GM21390 (cell line): ENCODE results near the gene HIF1AN.
A peak's percentile ranks its signal among the peaks of the same experiment; 100 is the strongest.

Experiments used
- ATAC-seq: cut with Tn5 transposase; IDR thresholded peaks from one replicate; pipeline ENCODE4 v1.9.1; 2021; ENCODE audit not compliant: unreplicated experiment

The HIF1AN gene

DNA sequence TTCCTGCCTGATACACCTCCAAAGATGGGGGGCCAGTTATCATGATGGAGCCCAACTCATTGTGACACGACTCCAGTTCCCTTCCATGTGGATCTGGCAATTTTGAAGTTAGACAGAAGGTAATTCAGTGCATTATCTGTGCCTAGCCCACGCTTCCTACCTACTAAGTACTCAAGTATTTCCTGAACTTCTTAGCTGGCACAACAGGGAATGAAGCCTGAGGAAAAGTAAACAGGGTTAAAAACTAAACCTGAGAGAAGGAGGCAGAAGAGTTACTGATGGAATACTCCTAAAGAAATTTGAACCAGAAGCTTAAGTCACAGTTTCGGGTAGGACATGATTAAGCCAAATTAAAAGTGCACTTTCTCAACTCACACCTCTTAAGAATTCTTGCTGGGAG, 14.9 kb upstream of the HIF1AN start:
- ATAC-seq, result no peak

DNA sequence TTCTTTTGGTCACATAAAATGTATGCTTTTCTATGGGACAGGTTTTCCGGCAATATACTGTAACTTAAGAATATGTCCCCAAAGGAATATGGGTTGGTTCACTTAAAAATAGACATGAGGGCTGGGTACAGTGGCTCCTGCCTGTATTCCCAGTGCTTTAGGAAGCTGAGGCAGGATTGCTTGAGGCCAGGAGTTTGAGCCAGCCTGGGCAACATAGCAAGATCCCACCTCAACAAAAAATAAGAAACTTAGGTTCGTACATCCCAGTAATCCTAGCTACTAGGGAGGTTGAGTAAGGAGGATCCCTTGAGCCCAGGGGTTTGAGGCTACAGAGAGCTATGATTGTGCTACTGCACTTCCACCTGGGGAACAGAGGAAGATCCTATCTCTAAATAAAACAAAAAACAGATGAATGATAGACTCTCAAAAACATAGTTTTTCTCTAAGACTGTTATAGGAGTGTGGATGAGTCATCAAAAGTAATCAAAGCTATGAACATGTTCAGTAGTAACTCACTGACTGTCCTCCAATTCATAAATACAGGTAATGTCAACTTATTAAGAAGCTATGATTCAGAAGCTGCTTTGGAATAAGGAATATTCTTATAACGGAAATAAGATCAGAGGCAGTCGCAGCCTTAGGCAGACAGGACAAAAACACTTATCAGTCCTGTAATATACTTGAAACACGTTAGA, 13.5 kb upstream of the HIF1AN start:
- ATAC-seq, result no peak

DNA sequence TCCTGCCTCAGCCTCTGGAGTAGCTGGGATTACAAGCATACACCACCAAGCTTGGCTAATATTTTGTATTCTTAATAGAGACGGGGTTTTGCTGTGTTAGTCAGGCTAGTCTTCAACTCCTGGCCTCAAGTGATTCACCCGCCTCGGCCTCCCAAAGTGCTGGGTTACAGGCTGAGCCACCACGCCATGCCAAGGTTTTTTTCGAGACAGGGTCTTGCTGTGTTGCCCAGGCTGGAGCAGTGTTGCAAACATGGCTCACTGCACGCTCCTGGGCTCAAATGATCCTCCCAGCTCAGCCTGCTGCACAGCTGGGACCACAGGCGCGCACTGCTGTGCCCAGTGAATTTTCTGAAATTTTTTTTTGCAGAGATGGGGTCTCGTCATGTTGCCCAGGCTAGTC, 12.8 kb upstream of the HIF1AN start:
- ATAC-seq, result no peak

DNA sequence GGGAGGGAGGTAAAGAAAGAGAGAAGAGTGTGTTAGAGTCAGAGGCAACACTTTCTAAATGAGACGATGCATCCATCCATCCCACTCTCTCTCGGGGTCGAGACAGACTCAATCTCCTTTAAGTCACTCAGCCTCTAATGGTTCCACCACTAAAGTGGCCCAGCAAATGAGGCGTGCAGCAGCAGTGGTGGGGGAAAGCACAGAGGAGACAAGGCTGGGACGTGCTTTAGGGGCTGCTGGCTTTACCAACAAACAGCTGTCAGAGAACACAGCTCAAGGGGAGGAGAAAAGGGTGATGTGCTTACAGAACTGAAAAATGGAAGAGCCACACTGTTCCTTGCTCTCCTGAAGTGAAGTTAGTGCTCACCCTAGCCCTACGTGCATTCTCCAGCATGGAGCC, 11.5 kb upstream of the HIF1AN start:
- no peak for ATAC-seq

DNA sequence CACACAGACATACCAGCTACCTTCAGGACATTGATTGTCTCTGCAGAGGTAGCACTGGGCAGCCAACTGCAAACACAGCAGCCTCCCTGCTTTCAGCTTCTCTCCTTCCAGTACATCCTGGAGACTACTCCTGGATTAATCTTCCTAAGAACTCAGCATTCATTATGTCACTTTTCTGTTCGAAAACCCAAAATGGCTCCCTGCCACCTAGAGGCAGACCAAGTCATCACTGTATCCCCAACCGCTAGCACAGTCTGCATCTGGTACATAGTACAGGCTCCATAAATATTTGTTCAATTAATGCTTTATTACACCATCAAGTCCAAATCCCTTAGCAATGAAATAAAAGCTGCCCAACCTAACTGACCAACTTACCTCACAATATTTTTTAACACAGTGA, 11.1 kb upstream of the HIF1AN start:
- no peak for ATAC-seq

GRCh38 chr10:100528123-100528886, 7.4 kb upstream of the HIF1AN start:
- ATAC-seq, result no peak

DNA sequence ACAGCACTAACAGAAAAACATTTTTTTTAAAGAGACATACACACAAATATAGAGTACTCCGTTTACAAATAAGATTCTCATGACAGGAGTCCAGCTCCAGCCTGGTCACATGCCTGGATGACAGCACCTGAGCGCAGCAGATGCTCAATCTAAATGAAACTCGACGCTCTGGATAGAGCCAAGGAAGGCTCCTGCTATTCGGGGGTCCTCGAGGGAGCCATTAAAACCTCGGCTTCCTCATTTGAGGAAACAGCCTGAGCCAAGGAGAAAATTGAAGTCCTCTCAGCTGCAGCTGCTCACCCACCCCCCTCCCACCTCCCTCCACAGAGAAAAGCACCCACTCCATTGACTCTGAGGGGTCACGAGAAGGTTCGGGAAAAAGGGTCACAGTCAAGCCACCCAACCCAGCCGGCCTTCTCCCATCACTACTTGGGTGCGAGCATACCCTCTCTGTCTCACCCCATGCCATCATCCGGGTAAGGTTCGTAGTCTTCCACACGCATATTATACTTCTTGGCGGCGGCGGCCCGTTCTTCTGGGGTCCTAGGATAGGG, 6.7 kb upstream of the HIF1AN start:
- peak; percentile 2 for ATAC-seq

DNA sequence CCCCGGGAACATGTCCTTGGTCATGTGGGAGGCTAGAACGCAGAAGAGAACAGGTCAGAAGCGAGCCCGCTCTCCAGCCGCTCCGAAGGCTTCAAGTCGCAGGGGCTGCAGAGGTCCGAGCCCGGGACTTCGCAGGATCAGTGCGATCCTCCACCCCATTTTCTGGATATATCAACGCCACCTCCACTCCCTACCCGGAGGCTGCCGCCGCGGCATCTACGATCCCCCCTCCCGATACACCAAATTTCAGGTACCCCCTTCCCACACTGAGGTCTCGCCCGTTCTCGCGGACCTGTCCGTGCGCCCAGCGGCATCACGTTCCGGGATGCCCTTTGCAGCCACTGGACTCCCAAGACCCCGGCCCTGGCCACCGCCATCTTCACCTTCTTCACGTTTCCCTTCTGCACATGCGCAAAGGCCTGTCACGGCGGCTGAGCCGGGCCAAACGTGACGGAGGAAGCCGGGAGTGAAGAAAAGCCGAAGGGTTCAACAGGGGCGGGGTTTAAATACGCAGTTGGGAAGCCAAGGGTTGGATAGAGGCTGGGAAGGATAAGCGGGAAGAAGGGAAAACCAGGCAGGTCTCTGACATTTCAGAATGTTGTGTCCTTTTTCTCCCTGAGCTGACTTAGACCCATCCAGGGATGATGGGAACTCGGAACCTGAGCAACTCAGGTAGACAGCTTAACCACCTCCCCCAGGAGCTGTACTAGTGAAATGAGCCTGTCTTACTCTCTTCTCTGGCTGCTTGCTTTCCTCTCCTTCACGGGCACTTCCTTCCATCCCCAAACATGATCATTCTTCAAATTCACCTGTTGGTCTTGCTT, 6.1 kb upstream of the HIF1AN start, which contains the start of gene NDUFB8:
NDUFB8 (minus strand) TSS at position 397 of the 824 bp plus-strand sequence; CDS start at position 377, 20 bp downstream.
- peak; percentile 63 for ATAC-seq

GRCh38 chr10:100531761-100532160, 4.0 kb upstream of the HIF1AN start:
- ATAC-seq, result peak; percentile 36

GRCh38 chr10:100534726-100535125, 1.0 kb upstream of the HIF1AN start:
- no peak for ATAC-seq

DNA sequence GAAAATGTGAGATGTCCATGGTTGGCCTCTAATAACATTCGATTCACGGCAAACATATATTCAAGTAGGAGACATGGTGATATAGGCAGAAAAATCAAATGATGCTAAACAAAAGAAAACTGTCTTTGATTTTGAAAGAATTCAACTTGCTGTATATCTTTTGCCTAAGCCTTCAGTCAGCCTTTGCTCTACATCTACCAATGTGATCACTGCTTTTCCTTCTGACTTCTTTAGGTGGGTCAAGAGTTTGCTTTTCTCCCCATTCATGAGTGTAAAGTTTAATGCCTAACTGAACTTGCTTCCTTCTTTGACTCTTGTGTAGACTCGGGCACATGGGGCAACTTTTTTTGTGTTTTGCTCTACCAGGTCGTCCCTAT, 417 bp upstream of the HIF1AN start:
- ATAC-seq, result no peak

- no peak for ATAC-seq
Observed at GRCh38 chr10:100537475-100537874, 1.7 kb downstream of the HIF1AN start.

GRCh38 chr10:100544950-100545349, 9.2 kb downstream of the HIF1AN start:
- ATAC-seq, result no peak

DNA sequence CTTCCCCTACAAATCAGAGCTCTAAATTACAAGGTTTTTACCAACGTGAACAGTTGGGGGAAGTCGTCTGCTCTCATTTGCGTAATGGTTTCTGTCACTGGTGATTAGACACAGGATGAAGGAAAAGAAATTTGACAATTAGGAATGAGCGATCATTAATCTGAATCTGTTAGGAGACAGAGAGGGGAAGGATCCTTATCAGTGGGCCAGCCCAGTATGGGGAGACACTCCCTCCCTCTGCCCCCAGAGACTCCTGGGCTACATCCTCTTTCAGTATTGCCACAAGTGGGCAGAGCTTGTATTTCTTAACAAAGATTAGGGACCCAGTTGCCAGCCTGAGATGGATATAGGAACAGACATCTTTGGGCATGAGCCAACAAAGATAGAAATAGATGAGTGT, 15.5 kb downstream of the HIF1AN start:
- no peak for ATAC-seq

DNA sequence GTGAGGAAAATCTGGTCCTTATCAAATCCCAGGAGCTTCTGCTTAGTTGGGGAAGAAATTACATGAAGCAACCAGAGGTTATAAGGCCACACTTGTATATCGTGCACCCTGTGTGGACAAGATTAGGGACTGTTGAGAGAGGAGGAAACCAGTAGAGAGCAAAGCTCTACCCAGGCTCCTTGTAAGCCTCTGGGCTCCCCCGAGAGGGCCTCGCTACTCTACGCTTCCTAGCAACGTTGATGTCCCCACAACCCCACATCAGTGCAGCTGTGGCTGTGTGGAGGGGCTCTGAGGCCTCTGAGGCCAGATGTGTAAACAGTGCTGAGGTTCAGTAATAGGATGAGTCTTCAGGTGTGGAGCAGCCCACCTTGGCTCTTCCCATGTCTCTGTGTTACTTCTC, 16.0 kb downstream of the HIF1AN start:
- no peak for ATAC-seq

GRCh38 chr10:100553929-100554328, 18.2 kb downstream of the HIF1AN start:
- no peak for ATAC-seq

GRCh38 chr10:100554902-100555301, 19.2 kb downstream of the HIF1AN start:
- no peak for ATAC-seq

DNA sequence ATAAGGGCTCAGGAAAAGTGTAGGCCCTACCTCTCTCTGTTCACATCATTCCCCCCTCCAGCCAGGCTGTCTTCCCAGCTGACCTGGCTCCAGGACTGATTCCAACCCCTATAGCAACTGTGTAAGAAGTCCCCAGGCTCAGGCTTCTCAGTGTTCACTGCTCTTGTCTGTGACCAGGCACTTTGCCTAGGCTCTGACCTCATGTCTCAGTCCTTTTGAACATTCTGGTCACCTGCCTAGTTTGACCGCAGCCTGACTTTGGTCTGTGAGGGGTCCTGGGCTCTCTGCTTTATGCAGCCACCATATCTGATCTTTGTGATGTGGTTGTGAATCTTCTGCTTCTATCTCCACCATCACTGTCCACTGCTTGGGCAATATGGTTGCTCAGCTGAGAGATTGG, 24.5 kb downstream of the HIF1AN start:
- no peak for ATAC-seq

GRCh38 chr10:100561005-100561404, 25.3 kb downstream of the HIF1AN start:
- no peak for ATAC-seq

DNA sequence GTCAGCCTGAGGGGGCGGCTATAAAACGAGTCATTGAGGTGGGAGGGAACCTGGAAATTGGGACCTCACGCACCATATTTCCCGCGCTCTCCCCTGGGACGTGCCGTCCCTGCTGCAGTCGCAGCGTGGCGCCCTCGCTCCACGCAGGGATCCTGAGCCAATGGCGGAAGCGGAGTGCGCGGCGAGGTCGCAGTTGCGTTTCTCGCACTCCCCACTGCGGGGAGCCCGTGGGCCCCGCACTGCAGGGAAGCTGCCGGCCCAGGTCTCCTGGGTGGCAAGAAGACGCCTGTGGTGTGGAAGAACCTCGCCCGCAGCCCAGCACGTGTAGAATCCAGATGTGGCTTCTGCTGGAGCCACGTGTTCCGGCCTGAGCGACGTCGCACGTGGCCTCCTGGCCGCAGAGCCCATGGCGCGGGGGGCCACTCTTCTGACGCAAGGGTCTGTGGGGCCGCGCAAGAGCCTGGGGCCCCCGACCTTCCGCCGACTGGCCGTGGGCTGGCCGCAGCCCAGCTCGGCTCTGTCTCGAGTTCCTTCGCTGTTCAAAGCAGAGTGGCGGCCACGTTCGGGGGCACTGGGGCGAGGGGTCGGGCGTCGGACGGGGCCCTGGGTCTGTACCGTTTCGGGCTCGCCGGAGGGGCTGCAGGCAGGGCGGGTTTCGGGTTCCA, 26.4 kb downstream of the HIF1AN start:
- ATAC-seq, result peak; percentile 67
